Fibroblast of lung (primary cell): ENCODE data around the gene AGA.

Experiments used
- CTCF ChIP-seq, 2 donors: IDR thresholded peaks in 1 of 2; conservative IDR thresholded peaks in 1 of 2; 1 replicate in 1 of 2; 2 replicates in 1 of 2; pipeline ENCODE4 v1.5.1; 2011 to 2012; ENCODE audit warnings: low read length in 2 of 2, control low read depth in 1 of 2, inconsistent platforms in 1 of 2, low read depth in 1 of 2, mild to moderate bottlenecking in 1 of 2
- EZH2 ChIP-seq: IDR thresholded peaks from 2 replicates; pipeline ENCODE4 v1.5.1; 2012; ENCODE audit warnings: low read length, control low read depth, mild to moderate bottlenecking; ENCODE audit errors: missing control alignments

- TF ChIP-seq CTCF (conservative IDR thresholded peaks at IDR 0.05 in 1 of 2, IDR thresholded peaks at IDR 0.05 in 1 of 2; ENCODE audit: low read depth in 1 of 2, low read length in 2 of 2) (no peak), EZH2 (no peak)
Measured at GRCh38 chr4:177410566-177410965, 31.7 kb downstream of the AGA start.
